Measurements from ENCODE around the gene RGMB. TPM values are rescaled to one million over a fixed set of nuclear protein-coding genes. Genes with fewer than 3 reads are reported as not detected.

The RGMB gene
- 10 to 100 TPM; 14.1 to 25.7 (median 23.6) TPM for total RNA-seq
- 10 to 100 TPM in 1 of 3 donors, 1 to 10 TPM in 2; 8.2 to 12.9 (median 8.2) TPM for polyA plus RNA-seq
- long read RNA-seq, donor 1, partial matches to known transcripts: 0 of 5 reads
- long read RNA-seq, donor 1, other reads (novel, unspliced or antisense): 2 of 5 reads
- long read RNA-seq, donor 2, partial matches to known transcripts: 1 of 11 reads
- long read RNA-seq, donor 2, other reads (novel, unspliced or antisense): 7 of 11 reads

- 0 to 1% (median 1%) methylated on average over 34 to 84 of the region's 84 CpGs for WGBS, 3 donors
- TF ChIP-seq CTCF (IDR thresholded peaks at IDR 0.05): no peak
- H3K4me1 ChIP-seq: peaks cover 36% of the 10 kb centered on the region
- H3K27me3 ChIP-seq (ENCODE audit: insufficient read depth in 3 of 3, low read length in 2 of 3): no peaks in the 10 kb centered on the region
- no peaks in the 10 kb centered on the region for H3K9me3 ChIP-seq
- intact Hi-C loops (cut with DNase I): loop anchor here in 1 of 2 donors (5.0 to 10.0 kb wide), 2 partner anchors 151 to 1591 kb away; partner anchors contain the start of genes CHD1 and RIOK2
- H3K4me3 ChIP-seq: peak within 1 kb of the TSS; percentile 92
- peak within 1 kb of the TSS; percentile 97 for H3K27ac ChIP-seq
- DNase-seq (peak; percentile 98 to 99), ATAC-seq (peak; percentile 86 to 94 (median 92))
- H3K36me3 ChIP-seq (ENCODE audit: insufficient read depth in 1 of 2, low read depth in 1 of 2): no peaks in the 10 kb centered on the region
These were observed at the start of gene RGMB for GRCh38 chr5:98773464-98774191. Gene RGMB (plus strand): TSS chr5:98773663. CDS start chr5:98774071, 408 bp downstream.

- no peak for TF ChIP-seq CTCF (IDR thresholded peaks at IDR 0.05)
- H3K4me3 ChIP-seq: no peak overlapping the region
- WGBS, 3 donors: 89 to 92% (median 91%) methylated on average over 2 of the region's 2 CpGs
- H3K4me1 ChIP-seq: no peaks in the 10 kb centered on the region
- ATAC-seq (no peak), DNase-seq (no peak)
- H3K9me3 ChIP-seq: no peaks in the 10 kb centered on the region
- intact Hi-C loops (cut with DNase I): no loop called here
- H3K27ac ChIP-seq: no peak overlapping the region
- no peaks in the 10 kb centered on the region for H3K27me3 ChIP-seq (ENCODE audit: insufficient read depth in 3 of 3, low read length in 2 of 3)
- no peaks in the 10 kb centered on the region for H3K36me3 ChIP-seq (ENCODE audit: insufficient read depth in 1 of 2, low read depth in 1 of 2)
These were observed 47.2 kb upstream of the RGMB start for GRCh38 chr5:98726258-98726657.

- no peak for TF ChIP-seq CTCF (IDR thresholded peaks at IDR 0.05)
- intact Hi-C loops (cut with DNase I): no loop called here
- Histone ChIP-seq H3K27ac (no peak overlapping the region), H3K9me3 (no peaks in the 10 kb centered on the region), H3K4me3 (no peak overlapping the region), H3K36me3 (ENCODE audit: insufficient read depth in 1 of 2, low read depth in 1 of 2) (no peaks in the 10 kb centered on the region), H3K4me1 (no peaks in the 10 kb centered on the region), H3K27me3 (ENCODE audit: insufficient read depth in 3 of 3, low read length in 2 of 3) (no peaks in the 10 kb centered on the region)
- ATAC-seq: no peak
- 74 to 88% (median 85%) methylated on average over 5 of the region's 5 CpGs for WGBS, 3 donors
- DNase-seq: no peak
These were observed 45.8 kb upstream of the RGMB start for GRCh38 chr5:98727686-98728085.

- Histone ChIP-seq H3K9me3 (no peaks in the 10 kb centered on the region), H3K4me3 (no peak overlapping the region), H3K36me3 (ENCODE audit: insufficient read depth in 1 of 2, low read depth in 1 of 2) (no peaks in the 10 kb centered on the region), H3K27ac (no peak overlapping the region), H3K4me1 (no peaks in the 10 kb centered on the region), H3K27me3 (ENCODE audit: insufficient read depth in 3 of 3, low read length in 2 of 3) (no peaks in the 10 kb centered on the region)
- no peak for DNase-seq
- no peak for TF ChIP-seq CTCF (IDR thresholded peaks at IDR 0.05)
- intact Hi-C loops (cut with DNase I): no loop called here
- ATAC-seq: no peak
These were observed 38.8 kb upstream of the RGMB start for GRCh38 chr5:98734646-98735045.

Measured in psoas muscle (tissue), 8 donors.